Measurements from ENCODE around the gene HIKESHI.
"Not testable (repeated sequence)": the region's sequence is repeated elsewhere in the genome, so short reads cannot be mapped to it uniquely, and the experiment has no call there.

HIKESHI gene

GRCh38 chr11:86302092-86302793, at the start of gene HIKESHI:
Gene HIKESHI (plus strand): TSS chr11:86302240. CDS start chr11:86302449, 209 bp downstream.
- peak; percentile 99 for DNase-seq (ENCODE audit: low spot score)

- DNase-seq (ENCODE audit: low spot score): no peak
These were observed 46.1 kb upstream of the HIKESHI start for GRCh38 chr11:86255896-86256295.

DNA sequence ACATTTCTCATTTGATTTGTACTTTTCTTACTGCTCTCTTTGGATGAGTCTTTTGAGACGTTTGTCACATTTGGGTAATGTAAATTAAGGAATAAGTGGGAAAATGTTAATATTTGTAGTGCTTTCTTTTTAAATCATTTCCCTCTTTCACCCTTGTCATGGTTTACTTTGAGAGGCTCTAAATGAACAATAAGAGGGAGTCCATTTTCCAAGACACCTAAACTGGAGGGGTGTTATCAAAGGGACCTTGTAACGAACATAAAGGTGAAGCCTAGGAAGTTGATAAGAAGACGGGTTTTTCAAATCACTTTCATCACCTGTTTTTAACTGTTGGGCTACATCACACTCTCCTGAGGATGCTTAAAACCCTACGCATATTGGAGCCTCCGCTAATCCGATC, 45.4 kb upstream of the HIKESHI start:
- no peak for DNase-seq (ENCODE audit: low spot score)

DNA sequence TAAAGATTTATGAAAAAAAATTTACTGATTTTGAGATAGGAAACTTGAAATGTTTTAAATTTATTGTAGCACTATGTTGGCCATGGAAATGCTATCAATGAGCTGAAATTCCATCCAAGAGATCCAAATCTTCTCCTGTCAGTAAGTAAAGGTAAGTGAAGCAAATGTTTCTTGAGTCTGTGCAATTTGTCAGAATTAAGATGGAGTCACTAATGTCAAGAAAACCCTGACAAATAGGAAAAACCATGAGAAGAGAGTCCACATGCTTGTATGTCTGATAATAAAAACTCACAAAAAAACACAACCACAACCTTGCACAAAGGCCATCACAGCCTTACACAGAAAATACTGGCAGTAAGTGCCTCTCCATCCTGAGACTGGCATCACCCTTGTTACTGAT, 44.6 kb upstream of the HIKESHI start:
- no peak for DNase-seq (ENCODE audit: low spot score)

DNA sequence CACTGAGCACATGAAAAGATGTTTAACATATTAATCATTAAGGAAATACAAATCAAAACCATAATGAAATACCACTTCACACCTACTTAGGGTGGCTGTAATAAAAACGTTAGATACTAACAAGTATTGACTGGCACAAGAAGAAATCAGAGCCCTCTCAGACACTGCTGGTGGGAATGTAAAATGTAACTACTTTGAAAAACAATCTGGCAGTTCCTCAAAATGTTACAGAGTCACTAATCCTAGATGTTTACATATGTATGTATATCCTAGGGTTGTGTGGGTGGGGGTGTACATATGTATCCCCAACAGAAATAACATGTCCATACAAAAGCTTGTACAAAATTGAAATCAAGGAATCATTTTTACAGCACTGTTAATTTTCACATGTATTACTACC, 42.3 kb upstream of the HIKESHI start:
- DNase-seq (ENCODE audit: low spot score): no peak

DNA sequence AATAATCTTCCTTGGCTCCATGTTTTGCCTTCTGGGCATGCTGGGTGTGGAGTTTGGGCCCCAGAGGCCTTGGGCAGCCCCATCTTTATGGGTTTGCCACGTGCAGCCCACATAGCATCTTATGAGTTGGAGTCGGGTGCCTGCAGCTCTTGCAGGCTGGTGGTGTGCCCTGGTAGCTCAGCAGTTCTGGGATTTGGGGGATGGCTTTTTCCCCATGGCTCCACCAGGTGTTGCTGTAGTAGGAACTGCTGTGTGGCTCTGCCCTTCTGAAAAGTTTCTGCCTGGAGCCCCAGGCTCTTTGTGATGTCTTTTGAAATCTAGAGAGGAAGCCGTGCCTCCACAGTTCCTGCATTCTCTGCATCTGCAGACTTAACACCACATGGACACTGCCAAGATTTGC, 40.7 kb upstream of the HIKESHI start:
- no peak for DNase-seq (ENCODE audit: low spot score)

- no peak for DNase-seq (ENCODE audit: low spot score)
These were observed 39.7 kb upstream of the HIKESHI start for GRCh38 chr11:86262387-86262786.

- DNase-seq (ENCODE audit: low spot score): no peak
These were observed 37.4 kb upstream of the HIKESHI start for GRCh38 chr11:86264649-86265048.

DNA sequence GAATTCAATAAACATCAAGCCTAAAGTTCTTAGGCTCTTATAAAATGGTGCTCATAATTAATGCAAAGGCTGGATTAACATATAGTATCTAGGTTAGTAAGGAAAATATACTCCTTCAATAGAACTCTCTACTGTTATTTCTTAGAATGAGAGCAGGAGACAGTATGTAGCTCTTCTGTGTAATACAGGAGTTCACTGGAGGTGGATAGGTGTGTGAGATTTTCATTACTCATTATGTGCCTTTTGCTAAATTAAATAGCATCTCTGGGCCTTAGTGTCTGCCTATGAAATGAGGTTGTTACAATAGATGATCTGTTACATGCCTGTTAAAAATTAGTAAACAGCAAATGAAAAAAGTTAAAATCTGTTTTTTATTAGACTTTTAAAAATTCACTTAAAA, 36.8 kb upstream of the HIKESHI start:
- DNase-seq (ENCODE audit: low spot score): no peak

DNA sequence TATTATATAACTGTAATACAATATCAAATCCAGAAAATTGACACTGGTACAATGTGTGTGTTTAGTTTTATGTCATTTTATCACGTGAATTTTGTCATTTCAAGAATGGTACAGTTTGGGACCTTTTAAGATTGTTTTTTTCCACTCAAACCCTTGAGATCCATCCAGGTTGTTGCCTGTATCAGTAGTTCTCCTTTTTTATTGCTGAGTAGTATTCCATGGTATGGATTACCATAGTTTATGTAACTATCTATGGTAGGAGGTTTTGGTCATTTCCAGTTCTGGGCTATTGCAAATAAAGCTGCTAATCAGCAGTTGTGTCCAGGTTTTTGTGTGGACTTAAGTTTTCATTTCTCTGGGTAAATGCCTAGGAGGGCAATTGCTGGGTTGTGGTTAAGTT, 32.4 kb upstream of the HIKESHI start:
- no peak for DNase-seq (ENCODE audit: low spot score)

GRCh38 chr11:86274503-86274902, 27.5 kb upstream of the HIKESHI start:
- no peak for DNase-seq (ENCODE audit: low spot score)

DNA sequence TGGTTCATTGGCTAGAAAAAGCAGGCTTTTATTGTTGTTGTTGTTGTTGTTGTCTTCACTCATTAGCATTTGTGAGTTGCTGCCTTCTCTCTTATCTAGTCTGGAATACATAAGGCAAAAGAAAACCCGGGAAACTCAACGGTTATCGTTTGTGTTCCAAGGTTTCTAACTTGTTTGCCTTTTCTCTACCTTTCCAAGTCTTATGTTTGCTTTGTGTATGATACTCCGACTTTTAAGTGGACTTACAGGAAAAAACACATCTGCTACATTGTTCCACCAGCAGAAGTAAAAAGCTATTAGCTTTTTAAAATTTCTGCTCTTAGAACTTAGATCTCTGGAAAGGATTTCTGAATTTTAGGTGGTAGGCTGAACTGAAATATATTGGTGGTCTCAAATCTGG, 27.0 kb upstream of the HIKESHI start:
- no peak for DNase-seq (ENCODE audit: low spot score)

DNA sequence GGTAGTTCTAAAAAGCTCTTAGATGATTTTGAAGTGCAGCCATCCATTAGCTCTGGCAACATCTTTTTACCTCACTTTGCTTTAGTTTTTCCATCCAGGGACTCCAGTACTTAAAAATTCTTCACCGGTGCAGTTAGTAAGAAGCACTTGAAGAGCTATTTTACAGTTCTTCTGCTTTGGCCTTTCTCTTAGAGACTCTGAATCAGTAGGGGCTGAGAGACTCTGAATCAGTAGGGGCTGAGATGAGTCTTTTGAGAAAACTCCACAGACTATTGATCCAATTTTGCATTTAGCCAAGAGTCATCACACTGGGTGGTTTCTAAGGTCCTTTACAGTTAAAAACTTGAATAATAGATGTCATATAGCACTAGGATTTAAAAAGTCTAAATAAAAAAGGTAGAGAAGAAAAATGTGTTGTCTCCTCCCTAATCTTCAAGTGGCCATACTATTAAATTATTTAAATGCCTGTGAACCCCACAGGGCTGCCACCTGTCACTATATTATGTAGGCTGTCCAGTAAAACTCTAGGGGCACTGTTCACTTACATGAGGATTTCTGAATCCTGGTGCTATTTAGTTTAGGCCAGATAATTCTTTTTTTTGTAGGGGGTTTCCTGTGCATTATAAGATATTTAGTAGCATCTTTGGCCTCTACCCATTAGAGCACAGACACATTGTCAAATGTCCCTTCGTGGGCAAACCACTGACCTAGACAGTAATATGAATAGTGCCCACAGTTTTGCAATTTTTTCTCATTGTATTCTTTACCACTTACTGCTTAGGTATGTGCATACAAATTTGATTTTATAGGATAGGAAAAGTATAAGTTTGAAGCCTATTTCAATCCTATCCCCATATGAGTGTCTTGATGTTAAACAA, 26.3 kb upstream of the HIKESHI start:
- no peak for DNase-seq (ENCODE audit: low spot score)

- no peak for DNase-seq (ENCODE audit: low spot score)
These were observed 24.3 kb upstream of the HIKESHI start for GRCh38 chr11:86277741-86278140.

DNA sequence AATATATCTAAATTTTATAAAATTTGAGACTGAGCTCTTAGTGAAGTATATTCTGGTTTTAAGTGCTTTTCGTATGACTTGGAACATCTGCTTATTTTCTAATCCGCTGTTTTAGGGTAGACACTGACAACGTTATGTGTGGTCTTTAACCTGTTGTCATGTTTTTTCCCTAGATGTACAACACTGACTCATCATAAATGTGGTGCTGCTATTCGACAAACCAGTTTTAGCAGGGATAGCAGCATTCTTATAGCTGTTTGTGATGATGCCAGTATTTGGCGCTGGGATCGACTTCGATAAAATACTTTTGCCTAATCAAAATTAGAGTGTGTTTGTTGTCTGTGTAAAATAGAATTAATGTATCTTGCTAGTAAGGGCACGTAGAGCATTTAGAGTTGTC, 23.8 kb upstream of the HIKESHI start:
- DNase-seq (ENCODE audit: low spot score): no peak

GRCh38 chr11:86279747-86280146, 22.3 kb upstream of the HIKESHI start:
- no peak for DNase-seq (ENCODE audit: low spot score)

- DNase-seq (ENCODE audit: low spot score): no peak
These were observed 14.6 kb upstream of the HIKESHI start for GRCh38 chr11:86287468-86287796.

DNA sequence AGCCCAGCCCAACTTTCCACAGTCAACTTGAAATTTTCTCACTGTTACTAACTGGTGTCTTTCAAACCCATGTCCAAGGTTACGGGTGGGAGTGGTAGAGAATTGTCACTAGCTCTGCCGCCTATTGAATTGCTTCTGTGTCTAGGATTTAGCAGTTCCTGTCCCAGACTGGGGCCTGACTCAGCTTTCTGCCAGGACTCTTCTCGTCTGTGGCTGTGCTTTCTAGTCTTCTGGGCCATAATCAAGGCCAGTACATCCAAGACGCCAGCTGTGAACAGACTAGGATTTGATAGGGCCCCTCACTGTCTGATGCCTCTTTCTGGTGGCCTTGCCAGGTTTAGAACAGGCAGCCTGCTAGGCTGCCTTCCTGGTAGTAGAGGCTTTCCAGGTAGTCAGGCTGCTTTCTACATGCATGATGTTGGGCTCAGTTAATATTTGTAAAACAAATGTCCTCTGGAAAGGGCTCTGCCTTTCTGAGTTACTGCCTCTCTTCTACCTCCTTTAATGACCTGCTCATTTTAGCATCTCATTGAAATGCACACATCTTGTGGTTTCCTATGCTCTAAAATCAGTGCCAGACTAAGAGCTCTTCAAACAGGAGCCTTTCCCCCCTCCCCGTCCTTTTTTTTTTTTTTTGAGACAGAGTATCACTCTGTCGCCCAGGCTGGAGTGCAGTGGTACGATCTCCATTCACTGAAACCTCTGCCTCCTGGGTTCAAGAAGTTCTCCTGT, 13.1 kb upstream of the HIKESHI start:
- DNase-seq (ENCODE audit: low spot score): peak; percentile 21

- DNase-seq (ENCODE audit: low spot score): not testable (repeated sequence)
These were observed 12.3 kb upstream of the HIKESHI start for GRCh38 chr11:86289508-86290280.

DNA sequence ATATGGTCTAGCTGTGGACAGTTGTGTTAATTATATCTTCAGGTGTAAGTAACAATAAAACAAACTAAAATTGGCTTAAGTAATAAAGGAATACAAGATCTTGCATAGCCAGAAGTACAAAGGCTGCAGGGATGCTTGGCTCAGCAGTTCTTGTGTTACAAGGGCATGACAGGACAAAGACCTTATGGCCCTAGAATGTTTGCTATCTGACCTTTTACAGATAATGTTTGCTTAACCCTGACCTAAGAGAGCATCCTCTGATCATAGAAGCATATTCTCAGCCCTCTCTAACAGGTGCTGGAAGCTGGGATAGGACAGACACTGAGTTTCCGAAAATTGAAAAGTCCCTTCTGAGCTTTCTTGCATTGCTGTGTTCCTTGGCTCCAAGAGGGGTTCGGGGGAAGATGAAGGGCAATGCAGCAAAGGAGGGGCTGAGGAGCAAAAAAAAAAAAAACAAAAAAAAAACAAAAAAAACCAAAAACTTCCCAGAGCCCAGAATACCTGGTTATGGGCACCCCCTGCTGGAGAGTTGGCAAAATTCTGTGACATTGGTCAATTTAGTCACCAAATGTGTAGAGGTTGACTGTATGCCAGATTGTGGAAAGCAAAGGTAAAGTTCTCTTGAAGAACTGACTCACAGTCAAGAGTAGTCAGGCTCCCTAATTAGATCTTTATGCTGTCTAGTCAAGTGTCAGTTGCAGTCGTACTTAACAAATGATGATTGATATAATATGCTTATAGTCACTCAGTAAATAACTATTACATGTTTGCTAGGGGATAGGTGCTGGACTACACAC, 10.4 kb upstream of the HIKESHI start:
- peak; percentile 43 for DNase-seq (ENCODE audit: low spot score)

- DNase-seq (ENCODE audit: low spot score): no peak
These were observed 9.0 kb upstream of the HIKESHI start for GRCh38 chr11:86292912-86293616.
